ENCODE results near the gene PDE6C.

PDE6C gene

DNA sequence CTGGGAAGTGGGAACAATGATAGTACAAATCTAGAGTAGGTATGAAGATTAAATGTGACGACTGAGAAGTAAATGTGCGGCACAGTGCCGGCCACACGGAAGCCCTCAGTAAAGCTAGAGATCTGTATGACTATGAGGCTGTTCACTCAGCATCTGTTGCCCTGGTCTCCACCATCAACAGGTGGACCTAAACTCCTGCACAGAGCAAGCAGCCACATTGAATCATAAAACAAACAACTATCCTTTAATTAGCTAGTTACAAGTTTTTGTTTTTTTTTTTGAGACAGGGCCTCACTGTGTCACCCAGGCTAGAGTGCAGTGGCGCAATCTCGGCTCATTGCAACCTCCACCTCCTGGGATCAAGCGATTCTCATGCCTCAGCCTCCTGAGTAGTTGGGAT lies 27.9 kb upstream of the PDE6C start:
- no peak for ATAC-seq
- no peak for TF ChIP-seq ZNF8 (CRISPR knock-in tag; IDR thresholded peaks at IDR 0.05)
- TF ChIP-seq RARB (CRISPR knock-in tag; IDR thresholded peaks at IDR 0.05) = no peak
- TF ChIP-seq POU6F1 (CRISPR knock-in tag; IDR thresholded peaks at IDR 0.05; ENCODE audit: borderline replicate concordance, low read depth) = no peak
- no peak for TF ChIP-seq SNAI2 (CRISPR knock-in tag; IDR thresholded peaks at IDR 0.05)
- TF ChIP-seq PATZ1 (CRISPR knock-in tag; IDR thresholded peaks at IDR 0.05; ENCODE audit: borderline replicate concordance) = no peak
- TF ChIP-seq GLIS3 (CRISPR knock-in tag; IDR thresholded peaks at IDR 0.05) = no peak
- TF ChIP-seq ARNTL (CRISPR knock-in tag; IDR thresholded peaks at IDR 0.05; ENCODE audit: borderline replicate concordance, low read depth) = no peak
- TF ChIP-seq TOX (CRISPR knock-in tag; IDR thresholded peaks at IDR 0.05; ENCODE audit: borderline replicate concordance) = no peak
- no peak for TF ChIP-seq TCF4 (CRISPR knock-in tag; IDR thresholded peaks at IDR 0.05; ENCODE audit: borderline replicate concordance)
- TF ChIP-seq, protein P1, sequence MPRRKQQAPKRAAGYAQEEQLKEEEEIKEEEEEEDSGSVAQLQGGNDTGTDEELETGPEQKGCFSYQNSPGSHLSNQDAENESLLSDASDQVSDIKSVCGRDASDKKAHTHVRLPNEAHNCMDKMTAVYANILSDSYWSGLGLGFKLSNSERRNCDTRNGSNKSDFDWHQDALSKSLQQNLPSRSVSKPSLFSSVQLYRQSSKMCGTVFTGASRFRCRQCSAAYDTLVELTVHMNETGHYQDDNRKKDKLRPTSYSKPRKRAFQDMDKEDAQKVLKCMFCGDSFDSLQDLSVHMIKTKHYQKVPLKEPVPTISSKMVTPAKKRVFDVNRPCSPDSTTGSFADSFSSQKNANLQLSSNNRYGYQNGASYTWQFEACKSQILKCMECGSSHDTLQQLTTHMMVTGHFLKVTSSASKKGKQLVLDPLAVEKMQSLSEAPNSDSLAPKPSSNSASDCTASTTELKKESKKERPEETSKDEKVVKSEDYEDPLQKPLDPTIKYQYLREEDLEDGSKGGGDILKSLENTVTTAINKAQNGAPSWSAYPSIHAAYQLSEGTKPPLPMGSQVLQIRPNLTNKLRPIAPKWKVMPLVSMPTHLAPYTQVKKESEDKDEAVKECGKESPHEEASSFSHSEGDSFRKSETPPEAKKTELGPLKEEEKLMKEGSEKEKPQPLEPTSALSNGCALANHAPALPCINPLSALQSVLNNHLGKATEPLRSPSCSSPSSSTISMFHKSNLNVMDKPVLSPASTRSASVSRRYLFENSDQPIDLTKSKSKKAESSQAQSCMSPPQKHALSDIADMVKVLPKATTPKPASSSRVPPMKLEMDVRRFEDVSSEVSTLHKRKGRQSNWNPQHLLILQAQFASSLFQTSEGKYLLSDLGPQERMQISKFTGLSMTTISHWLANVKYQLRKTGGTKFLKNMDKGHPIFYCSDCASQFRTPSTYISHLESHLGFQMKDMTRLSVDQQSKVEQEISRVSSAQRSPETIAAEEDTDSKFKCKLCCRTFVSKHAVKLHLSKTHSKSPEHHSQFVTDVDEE (CRISPR knock-in tag; IDR thresholded peaks at IDR 0.05) = no peak
- no peak for TF ChIP-seq OSR1 (CRISPR knock-in tag; IDR thresholded peaks at IDR 0.05)

DNA sequence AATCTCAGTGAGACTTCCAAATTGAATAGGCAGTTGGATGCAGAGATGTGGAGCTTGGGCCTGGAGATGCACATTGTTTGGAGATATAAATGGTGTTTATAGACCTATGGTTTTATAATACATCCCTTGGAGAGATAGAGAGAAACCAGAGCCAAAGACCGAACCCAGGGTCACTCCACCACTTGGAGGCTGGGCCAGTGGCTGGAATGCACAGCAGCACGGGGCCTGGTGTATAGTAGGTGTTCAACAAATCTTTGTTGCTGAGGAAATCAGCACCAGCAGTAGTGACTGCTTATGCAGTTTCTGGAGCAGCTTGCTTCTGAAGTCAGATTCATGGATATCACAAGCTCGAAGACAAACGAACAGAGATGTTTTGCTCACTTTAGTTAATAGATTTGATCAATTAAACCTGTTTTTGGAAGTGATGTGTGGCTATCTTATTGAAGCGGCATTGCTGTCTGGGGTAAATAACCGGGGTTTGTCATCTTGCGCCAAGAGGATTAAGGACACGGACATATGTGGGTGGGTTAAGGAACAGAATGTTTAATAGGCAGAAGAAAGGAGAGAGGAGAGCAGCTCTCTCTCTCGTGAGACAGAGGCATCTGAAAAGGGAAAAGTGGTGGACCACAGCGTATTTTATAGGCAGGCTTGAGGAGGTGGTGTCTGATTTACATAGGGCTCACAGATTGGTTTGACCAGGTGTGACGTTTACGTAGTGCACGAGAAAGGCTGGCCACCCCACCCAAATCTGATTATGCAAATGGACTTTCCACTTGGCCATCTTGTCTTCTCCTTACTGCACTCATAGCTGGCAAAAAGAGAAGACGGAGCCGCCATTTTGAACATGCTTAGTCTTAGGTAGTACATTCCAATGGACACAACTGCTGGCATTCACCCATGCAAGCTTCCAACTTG lies 22.4 kb upstream of the PDE6C start:
- no peak for ATAC-seq
- no peak for TF ChIP-seq ZNF565 (CRISPR knock-in tag; conservative IDR thresholded peaks at IDR 0.05; ENCODE audit: low read depth)
- no peak for TF ChIP-seq SNAI2 (CRISPR knock-in tag; IDR thresholded peaks at IDR 0.05)
- TF ChIP-seq, protein P2, sequence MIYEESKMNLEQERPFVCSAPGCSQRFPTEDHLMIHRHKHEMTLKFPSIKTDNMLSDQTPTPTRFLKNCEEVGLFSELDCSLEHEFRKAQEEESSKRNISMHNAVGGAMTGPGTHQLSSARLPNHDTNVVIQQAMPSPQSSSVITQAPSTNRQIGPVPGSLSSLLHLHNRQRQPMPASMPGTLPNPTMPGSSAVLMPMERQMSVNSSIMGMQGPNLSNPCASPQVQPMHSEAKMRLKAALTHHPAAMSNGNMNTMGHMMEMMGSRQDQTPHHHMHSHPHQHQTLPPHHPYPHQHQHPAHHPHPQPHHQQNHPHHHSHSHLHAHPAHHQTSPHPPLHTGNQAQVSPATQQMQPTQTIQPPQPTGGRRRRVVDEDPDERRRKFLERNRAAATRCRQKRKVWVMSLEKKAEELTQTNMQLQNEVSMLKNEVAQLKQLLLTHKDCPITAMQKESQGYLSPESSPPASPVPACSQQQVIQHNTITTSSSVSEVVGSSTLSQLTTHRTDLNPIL (CRISPR knock-in tag; IDR thresholded peaks at IDR 0.05; ENCODE audit: low read depth) = no peak
- no peak for TF ChIP-seq OSR1 (CRISPR knock-in tag; IDR thresholded peaks at IDR 0.05)
- TF ChIP-seq ARNTL (CRISPR knock-in tag; IDR thresholded peaks at IDR 0.05; ENCODE audit: borderline replicate concordance, low read depth) = no peak
- no peak for TF ChIP-seq ZNF8 (CRISPR knock-in tag; IDR thresholded peaks at IDR 0.05)
- TF ChIP-seq RARB (CRISPR knock-in tag; IDR thresholded peaks at IDR 0.05) = no peak
- no peak for TF ChIP-seq TOX (CRISPR knock-in tag; IDR thresholded peaks at IDR 0.05; ENCODE audit: borderline replicate concordance)
- TF ChIP-seq BACH2 (CRISPR knock-in tag; IDR thresholded peaks at IDR 0.05; ENCODE audit: borderline replicate concordance) = no peak
- no peak for TF ChIP-seq GLIS3 (CRISPR knock-in tag; IDR thresholded peaks at IDR 0.05)
- TF ChIP-seq PATZ1 (CRISPR knock-in tag; IDR thresholded peaks at IDR 0.05; ENCODE audit: borderline replicate concordance) = no peak
- no peak for TF ChIP-seq ZFP30 (CRISPR knock-in tag; IDR thresholded peaks at IDR 0.05)
- TF ChIP-seq, protein P1 (CRISPR knock-in tag; IDR thresholded peaks at IDR 0.05) = no peak
- TF ChIP-seq ZNF70 (CRISPR knock-in tag; IDR thresholded peaks at IDR 0.05) = no peak
- no peak for TF ChIP-seq ZFP3 (CRISPR knock-in tag; IDR thresholded peaks at IDR 0.05)
- TF ChIP-seq ESRRG (CRISPR knock-in tag; IDR thresholded peaks at IDR 0.05) = no peak
